ENCODE data around the gene CMTM8. TPM values are rescaled to one million over a fixed set of nuclear protein-coding genes. Genes with fewer than 3 reads are reported as not detected.

The CMTM8 gene
- total and polyA plus RNA-seq, 10 of the 15 experiments (the other 5 are each of a cell fraction or from before 2014, with no cell fraction given): 0.11 to 0.23 TPM; not detected in 8

DNA sequence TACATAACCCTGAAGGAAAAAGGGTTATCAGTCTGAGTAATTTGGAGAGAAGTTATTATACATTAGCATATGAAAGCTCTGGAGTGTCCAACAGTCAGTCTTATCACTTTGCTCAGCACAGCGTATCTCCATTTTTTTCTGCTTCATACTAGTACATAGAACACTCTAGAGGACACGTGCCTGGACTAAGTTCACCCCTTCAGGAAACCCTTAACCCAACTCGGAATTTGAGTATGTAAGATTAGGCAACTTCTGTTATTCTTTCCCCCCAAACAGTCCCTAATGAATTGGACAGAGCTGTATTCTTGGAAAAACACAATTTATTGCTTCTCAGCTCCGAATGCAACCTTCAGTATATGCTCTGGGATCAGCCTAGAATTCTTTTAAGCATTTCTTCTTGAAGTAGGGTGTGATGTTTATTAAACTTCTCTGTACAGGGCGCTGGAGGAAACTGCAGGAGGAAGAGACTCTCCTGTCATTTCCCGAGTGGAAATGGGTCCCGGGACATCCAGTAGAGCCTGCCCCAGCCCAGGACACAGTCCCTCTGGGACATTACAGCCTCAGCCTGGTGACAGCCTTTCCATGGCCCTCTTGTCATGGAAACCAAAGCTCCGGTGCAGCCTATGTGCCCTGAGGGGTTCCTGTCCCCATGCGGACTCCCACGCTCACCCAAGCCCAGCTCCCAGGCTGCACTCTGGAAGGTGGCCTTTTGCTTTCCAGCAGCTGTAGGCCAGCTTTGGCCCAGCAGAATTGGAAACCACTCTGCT lies 37.3 kb upstream of the CMTM8 start (continued):
- TF ChIP-seq, protein P1, sequence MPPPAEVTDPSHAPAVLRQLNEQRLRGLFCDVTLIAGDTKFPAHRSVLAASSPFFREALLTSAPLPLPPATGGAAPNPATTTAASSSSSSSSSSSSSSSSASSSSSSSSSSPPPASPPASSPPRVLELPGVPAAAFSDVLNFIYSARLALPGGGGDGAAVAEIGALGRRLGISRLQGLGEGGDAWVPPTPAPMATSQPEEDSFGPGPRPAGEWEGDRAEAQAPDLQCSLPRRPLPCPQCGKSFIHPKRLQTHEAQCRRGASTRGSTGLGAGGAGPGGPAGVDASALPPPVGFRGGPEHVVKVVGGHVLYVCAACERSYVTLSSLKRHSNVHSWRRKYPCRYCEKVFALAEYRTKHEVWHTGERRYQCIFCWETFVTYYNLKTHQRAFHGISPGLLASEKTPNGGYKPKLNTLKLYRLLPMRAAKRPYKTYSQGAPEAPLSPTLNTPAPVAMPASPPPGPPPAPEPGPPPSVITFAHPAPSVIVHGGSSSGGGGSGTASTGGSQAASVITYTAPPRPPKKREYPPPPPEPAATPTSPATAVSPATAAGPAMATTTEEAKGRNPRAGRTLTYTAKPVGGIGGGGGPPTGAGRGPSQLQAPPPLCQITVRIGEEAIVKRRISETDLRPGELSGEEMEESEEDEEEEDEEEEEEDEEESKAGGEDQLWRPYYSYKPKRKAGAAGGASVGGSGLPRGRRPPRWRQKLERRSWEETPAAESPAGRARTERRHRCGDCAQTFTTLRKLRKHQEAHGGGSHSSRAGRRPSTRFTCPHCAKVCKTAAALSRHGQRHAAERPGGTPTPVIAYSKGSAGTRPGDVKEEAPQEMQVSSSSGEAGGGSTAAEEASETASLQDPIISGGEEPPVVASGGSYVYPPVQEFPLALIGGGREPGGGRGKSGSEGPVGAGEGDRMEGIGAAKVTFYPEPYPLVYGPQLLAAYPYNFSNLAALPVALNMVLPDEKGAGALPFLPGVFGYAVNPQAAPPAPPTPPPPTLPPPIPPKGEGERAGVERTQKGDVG (CRISPR knock-in tag; IDR thresholded peaks at IDR 0.05): no peak
- TF ChIP-seq MTA3 (IDR thresholded peaks at IDR 0.05; ENCODE audit: borderline replicate concordance, low read length): no peak
- TF ChIP-seq SIN3A (IDR thresholded peaks at IDR 0.05; ENCODE audit: low read depth, low read length): no peak
- TF ChIP-seq EZH2 (IDR thresholded peaks at IDR 0.05; ENCODE audit: borderline replicate concordance, control insufficient read depth, low read depth, low read length): no peak
- TF ChIP-seq GATAD2B (conservative IDR thresholded peaks at IDR 0.05; ENCODE audit: low read depth): no peak
- TF ChIP-seq, protein P2, sequence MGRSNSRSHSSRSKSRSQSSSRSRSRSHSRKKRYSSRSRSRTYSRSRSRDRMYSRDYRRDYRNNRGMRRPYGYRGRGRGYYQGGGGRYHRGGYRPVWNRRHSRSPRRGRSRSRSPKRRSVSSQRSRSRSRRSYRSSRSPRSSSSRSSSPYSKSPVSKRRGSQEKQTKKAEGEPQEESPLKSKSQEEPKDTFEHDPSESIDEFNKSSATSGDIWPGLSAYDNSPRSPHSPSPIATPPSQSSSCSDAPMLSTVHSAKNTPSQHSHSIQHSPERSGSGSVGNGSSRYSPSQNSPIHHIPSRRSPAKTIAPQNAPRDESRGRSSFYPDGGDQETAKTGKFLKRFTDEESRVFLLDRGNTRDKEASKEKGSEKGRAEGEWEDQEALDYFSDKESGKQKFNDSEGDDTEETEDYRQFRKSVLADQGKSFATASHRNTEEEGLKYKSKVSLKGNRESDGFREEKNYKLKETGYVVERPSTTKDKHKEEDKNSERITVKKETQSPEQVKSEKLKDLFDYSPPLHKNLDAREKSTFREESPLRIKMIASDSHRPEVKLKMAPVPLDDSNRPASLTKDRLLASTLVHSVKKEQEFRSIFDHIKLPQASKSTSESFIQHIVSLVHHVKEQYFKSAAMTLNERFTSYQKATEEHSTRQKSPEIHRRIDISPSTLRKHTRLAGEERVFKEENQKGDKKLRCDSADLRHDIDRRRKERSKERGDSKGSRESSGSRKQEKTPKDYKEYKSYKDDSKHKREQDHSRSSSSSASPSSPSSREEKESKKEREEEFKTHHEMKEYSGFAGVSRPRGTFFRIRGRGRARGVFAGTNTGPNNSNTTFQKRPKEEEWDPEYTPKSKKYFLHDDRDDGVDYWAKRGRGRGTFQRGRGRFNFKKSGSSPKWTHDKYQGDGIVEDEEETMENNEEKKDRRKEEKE (IDR thresholded peaks at IDR 0.05): no peak
- TF ChIP-seq IKZF2 (IDR thresholded peaks at IDR 0.05): no peak
- TF ChIP-seq SPI1 (IDR thresholded peaks at IDR 0.05; ENCODE audit: borderline replicate concordance, insufficient read depth, low read depth, low read length): no peak
- TF ChIP-seq IRF4 (IDR thresholded peaks at IDR 0.05; ENCODE audit: low read depth, low read length): no peak
- TF ChIP-seq SMC3 (IDR thresholded peaks at IDR 0.05; ENCODE audit: borderline replicate concordance, low read length): no peak
- TF ChIP-seq, protein P3, sequence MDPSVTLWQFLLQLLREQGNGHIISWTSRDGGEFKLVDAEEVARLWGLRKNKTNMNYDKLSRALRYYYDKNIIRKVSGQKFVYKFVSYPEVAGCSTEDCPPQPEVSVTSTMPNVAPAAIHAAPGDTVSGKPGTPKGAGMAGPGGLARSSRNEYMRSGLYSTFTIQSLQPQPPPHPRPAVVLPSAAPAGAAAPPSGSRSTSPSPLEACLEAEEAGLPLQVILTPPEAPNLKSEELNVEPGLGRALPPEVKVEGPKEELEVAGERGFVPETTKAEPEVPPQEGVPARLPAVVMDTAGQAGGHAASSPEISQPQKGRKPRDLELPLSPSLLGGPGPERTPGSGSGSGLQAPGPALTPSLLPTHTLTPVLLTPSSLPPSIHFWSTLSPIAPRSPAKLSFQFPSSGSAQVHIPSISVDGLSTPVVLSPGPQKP (IDR thresholded peaks at IDR 0.05; ENCODE audit: low read depth, low read length): no peak
- TF ChIP-seq ZNF274 (IDR thresholded peaks at IDR 0.05; ENCODE audit: insufficient read depth, insufficient read length): no peak
